ENCODE data around the gene TLL1. TPM values are rescaled to one million over a fixed set of nuclear protein-coding genes. Genes with fewer than 3 reads are reported as not detected.

The TLL1 gene
- total RNA-seq, 1 donor from 2014 or later: 0.35 TPM

- intact Hi-C loops (cut with DNase I): no loop called here
These were observed 2.4 kb downstream of the TLL1 start for GRCh38 chr4:165875446-165875845.

GRCh38 chr4:165877286-165877685 is 4.2 kb downstream of the TLL1 start:
- DNase-seq (no peak), ATAC-seq (ENCODE audit: poor library complexity) (no peak)
- intact Hi-C loops (cut with DNase I): no loop called here

More at GRCh38 chr4:165875446-165875845, 2.4 kb downstream of the TLL1 start:
- DNase-seq: no peak
- ATAC-seq (ENCODE audit: poor library complexity): no peak

GRCh38 chr4:165879641-165880040 is 6.6 kb downstream of the TLL1 start:
- DNase-seq (no peak), ATAC-seq (ENCODE audit: poor library complexity) (no peak)
- intact Hi-C loops (cut with DNase I): no loop called here

- no peak for ATAC-seq (ENCODE audit: poor library complexity)
- no peak for DNase-seq
- intact Hi-C loops (cut with DNase I): no loop called here
These were observed 21.1 kb downstream of the TLL1 start for GRCh38 chr4:165894159-165894558.

- DNase-seq (no peak), ATAC-seq (ENCODE audit: poor library complexity) (no peak)
- intact Hi-C loops (cut with DNase I): no loop called here
These were observed 32.5 kb downstream of the TLL1 start for GRCh38 chr4:165905405-165906027.

- intact Hi-C loops (cut with DNase I): no loop called here
- no peak for ATAC-seq (ENCODE audit: poor library complexity)
These were observed 33.2 kb downstream of the TLL1 start for GRCh38 chr4:165906272-165906671.

GRCh38 chr4:165909947-165910346 is 36.9 kb downstream of the TLL1 start:
- ATAC-seq (ENCODE audit: poor library complexity): no peak
- intact Hi-C loops (cut with DNase I): no loop called here
- DNase-seq: no peak

More at GRCh38 chr4:165906272-165906671, 33.2 kb downstream of the TLL1 start:
- no peak for DNase-seq

GRCh38 chr4:165915215-165915614 is 42.2 kb downstream of the TLL1 start:
- intact Hi-C loops (cut with DNase I): no loop called here
- no peak for ATAC-seq (ENCODE audit: poor library complexity)

GRCh38 chr4:165921546-165921945 is 48.5 kb downstream of the TLL1 start:
- DNase-seq: no peak
- intact Hi-C loops (cut with DNase I): no loop called here
- ATAC-seq (ENCODE audit: poor library complexity): no peak

More at GRCh38 chr4:165915215-165915614, 42.2 kb downstream of the TLL1 start:
- no peak for DNase-seq

- DNase-seq (no peak), ATAC-seq (ENCODE audit: poor library complexity) (no peak)
- intact Hi-C loops (cut with DNase I): no loop called here
These were observed 49.7 kb downstream of the TLL1 start for GRCh38 chr4:165922747-165923146.

- no peak for DNase-seq
- intact Hi-C loops (cut with DNase I): no loop called here
- no peak for ATAC-seq (ENCODE audit: poor library complexity)
These were observed 53.3 kb downstream of the TLL1 start for GRCh38 chr4:165926307-165926706.

GRCh38 chr4:165927366-165927765 is 54.3 kb downstream of the TLL1 start:
- no peak for DNase-seq
- intact Hi-C loops (cut with DNase I): no loop called here
- ATAC-seq (ENCODE audit: poor library complexity): no peak

- intact Hi-C loops (cut with DNase I): no loop called here
- ATAC-seq (ENCODE audit: poor library complexity) (no peak), DNase-seq (no peak)
These were observed 54.8 kb downstream of the TLL1 start for GRCh38 chr4:165927815-165928214.

- no peak for ATAC-seq (ENCODE audit: poor library complexity)
- no peak for DNase-seq
- intact Hi-C loops (cut with DNase I): no loop called here
These were observed 55.6 kb downstream of the TLL1 start for GRCh38 chr4:165928601-165929000.

GRCh38 chr4:165929662-165930061 is 56.6 kb downstream of the TLL1 start:
- no peak for ATAC-seq (ENCODE audit: poor library complexity)
- intact Hi-C loops (cut with DNase I): no loop called here
- DNase-seq: no peak

- ATAC-seq (ENCODE audit: poor library complexity) (no peak), DNase-seq (no peak)
- intact Hi-C loops (cut with DNase I): no loop called here
These were observed 58.7 kb downstream of the TLL1 start for GRCh38 chr4:165931741-165932140.

- DNase-seq (no peak), ATAC-seq (ENCODE audit: poor library complexity) (no peak)
- intact Hi-C loops (cut with DNase I): no loop called here
These were observed 71.9 kb downstream of the TLL1 start for GRCh38 chr4:165944900-165945299.

GRCh38 chr4:165945991-165946390 is 73.0 kb downstream of the TLL1 start:
- no peak for ATAC-seq (ENCODE audit: poor library complexity)
- intact Hi-C loops (cut with DNase I): no loop called here

GRCh38 chr4:165947019-165947418 is 74.0 kb downstream of the TLL1 start:
- intact Hi-C loops (cut with DNase I): no loop called here
- DNase-seq (no peak), ATAC-seq (ENCODE audit: poor library complexity) (no peak)

More at GRCh38 chr4:165945991-165946390, 73.0 kb downstream of the TLL1 start:
- no peak for DNase-seq

- intact Hi-C loops (cut with DNase I): no loop called here
- ATAC-seq (ENCODE audit: poor library complexity): no peak
- no peak for DNase-seq
These were observed 80.1 kb downstream of the TLL1 start for GRCh38 chr4:165953181-165953580.

- no peak for ATAC-seq (ENCODE audit: poor library complexity)
- no peak for DNase-seq
- intact Hi-C loops (cut with DNase I): no loop called here
These were observed 90.6 kb downstream of the TLL1 start for GRCh38 chr4:165963621-165964020.
